H1 (cell line): ENCODE measurements around the gene UBE2E2.

ENCODE experiments used
- BACH1 ChIP-seq: IDR thresholded peaks from 2 replicates; pipeline ENCODE4 v1.6.1; 2012; ENCODE audit warnings: low read length, improper control_type of control experiment
- CTCF ChIP-seq, 3 experiments: IDR thresholded peaks; 1 replicate in 2 of 3; 2 replicates in 1 of 3; pipeline versions ENCODE4 v1.5.1 to v1.6.1; 2011; ENCODE audit warnings: low read length in 3 of 3, mild to moderate bottlenecking in 3 of 3, inconsistent platforms in 2 of 3, low read depth in 1 of 3, moderate library complexity in 1 of 3; ENCODE audit not compliant: insufficient read depth in 1 of 3; ENCODE audit errors: control extremely low read depth in 1 of 3
- PHF8 ChIP-seq: fragments of 200-600 bp; sonication (generic); conservative IDR thresholded peaks from 2 replicates; pipeline ENCODE4 v1.7.1; 2012; ENCODE audit warnings: low read depth, mild to moderate bottlenecking, inconsistent platforms, low read length, moderate library complexity
- RAD21 ChIP-seq, 2 experiments: IDR thresholded peaks in 1 of 2; conservative IDR thresholded peaks in 1 of 2; 2 replicates each; pipeline ENCODE4 v1.6.1; 2011; ENCODE audit warnings: low read depth in 2 of 2, low read length in 2 of 2, improper control_type of control experiment in 1 of 2, inconsistent platforms in 1 of 2, mild to moderate bottlenecking in 1 of 2, moderate library complexity in 1 of 2

- TF ChIP-seq BACH1 (no peak), PHF8 (no peak), CTCF (IDR thresholded peaks at IDR 0.05; ENCODE audit: control extremely low read depth in 1 of 3, insufficient read depth in 1 of 3, low read depth in 1 of 3, low read length in 3 of 3) (no peak), RAD21 (IDR thresholded peaks at IDR 0.05 in 1 of 2, conservative IDR thresholded peaks at IDR 0.05 in 1 of 2; ENCODE audit: low read depth in 2 of 2, low read length in 2 of 2) (no peak)
Observed at GRCh38 chr3:23164746-23165145, 38.4 kb upstream of the UBE2E2 start.
